Measurements from ENCODE around the gene MAGI2. TPM values are rescaled to one million over a fixed set of nuclear protein-coding genes. Genes with fewer than 3 reads are reported as not detected.

Gene MAGI2
- total RNA-seq, 2 donors from 2014 or later: 10.3 to 19.2 TPM

GRCh38 chr7:78594156-78594555 lies 859.3 kb downstream of the MAGI2 start:
- Histone ChIP-seq H3K4me3 (ENCODE audit: low read length) (no peak overlapping the region), H3K27ac (ENCODE audit: low read depth, low read length) (peak overlapping the region; percentile 88), H3K36me3 (ENCODE audit: control insufficient read depth, insufficient read depth, low read length) (no peaks in the 10 kb centered on the region), H3K4me1 (ENCODE audit: control insufficient read depth, insufficient read depth, low read length) (no peaks in the 10 kb centered on the region), H3K27me3 (ENCODE audit: control insufficient read depth, insufficient read depth, low read length, poor library complexity, severe bottlenecking) (no peaks in the 10 kb centered on the region), H3K9ac (ENCODE audit: extremely low read depth, low read length, poor library complexity, severe bottlenecking) (no peak overlapping the region), H3K9me3 (ENCODE audit: control insufficient read depth, low read length) (no peaks in the 10 kb centered on the region)
- Mint-ChIP-seq H3K27me3 (ENCODE audit: insufficient read depth) (no peaks in the 10 kb centered on the region), H3K9me3 (no peaks in the 10 kb centered on the region), H3K4me1 (no peaks in the 10 kb centered on the region), H3K4me3 (no peak overlapping the region), H3K36me3 (ENCODE audit: low read depth) (peaks cover 3% of the 10 kb centered on the region), H3K27ac (no peak overlapping the region)
- DNase-seq: no peak
- WGBS, 2 experiments (ENCODE audit: insufficient coverage in 1 of 2, insufficient read length in 1 of 2): 88% methylated on average over 3 of the region's 3 CpGs; no CpG with 5 or more reads in 1 of the 2 experiments
- no peak for TF ChIP-seq CTCF (conservative IDR thresholded peaks at IDR 0.05)

GRCh38 chr7:78588393-78588792 lies 865.1 kb downstream of the MAGI2 start:
- Histone ChIP-seq H3K27ac (ENCODE audit: low read depth, low read length) (no peak overlapping the region), H3K27me3 (ENCODE audit: control insufficient read depth, insufficient read depth, low read length, poor library complexity, severe bottlenecking) (no peaks in the 10 kb centered on the region), H3K4me1 (ENCODE audit: control insufficient read depth, insufficient read depth, low read length) (peaks cover 4% of the 10 kb centered on the region), H3K36me3 (ENCODE audit: control insufficient read depth, insufficient read depth, low read length) (no peaks in the 10 kb centered on the region), H3K9ac (ENCODE audit: extremely low read depth, low read length, poor library complexity, severe bottlenecking) (no peak overlapping the region), H3K9me3 (ENCODE audit: control insufficient read depth, low read length) (no peaks in the 10 kb centered on the region), H3K4me3 (ENCODE audit: low read length) (no peak overlapping the region)
- no peak overlapping the region for H3K27ac Mint-ChIP-seq
- no peaks in the 10 kb centered on the region for H3K9me3 Mint-ChIP-seq
- H3K4me3 Mint-ChIP-seq: no peak overlapping the region
- no peaks in the 10 kb centered on the region for H3K27me3 Mint-ChIP-seq (ENCODE audit: insufficient read depth)
- peak; percentile 53 for DNase-seq
- peaks cover 6% of the 10 kb centered on the region for H3K36me3 Mint-ChIP-seq (ENCODE audit: low read depth)
- no peak for TF ChIP-seq CTCF (conservative IDR thresholded peaks at IDR 0.05)
- 96% methylated on average over 1 of the region's 1 CpG; no CpG with 5 or more reads in 1 of the 2 experiments for WGBS, 2 experiments (ENCODE audit: insufficient coverage in 1 of 2, insufficient read length in 1 of 2)
- H3K4me1 Mint-ChIP-seq: peaks cover 36% of the 10 kb centered on the region

- Histone ChIP-seq H3K36me3 (ENCODE audit: control insufficient read depth, insufficient read depth, low read length) (no peaks in the 10 kb centered on the region), H3K9ac (ENCODE audit: extremely low read depth, low read length, poor library complexity, severe bottlenecking) (no peak overlapping the region), H3K9me3 (ENCODE audit: control insufficient read depth, low read length) (no peaks in the 10 kb centered on the region), H3K27ac (ENCODE audit: low read depth, low read length) (no peak overlapping the region), H3K4me3 (ENCODE audit: low read length) (no peak overlapping the region), H3K27me3 (ENCODE audit: control insufficient read depth, insufficient read depth, low read length, poor library complexity, severe bottlenecking) (no peaks in the 10 kb centered on the region), H3K4me1 (ENCODE audit: control insufficient read depth, insufficient read depth, low read length) (peaks cover 4% of the 10 kb centered on the region)
- no peak for DNase-seq
- H3K9me3 Mint-ChIP-seq: no peaks in the 10 kb centered on the region
- peaks cover 36% of the 10 kb centered on the region for H3K4me1 Mint-ChIP-seq
- WGBS, 2 experiments (ENCODE audit: insufficient coverage in 1 of 2, insufficient read length in 1 of 2): 91 to 100% methylated on average over 2 to 5 of the region's 5 CpGs
- TF ChIP-seq CTCF (conservative IDR thresholded peaks at IDR 0.05): peak; percentile 69
- H3K27me3 Mint-ChIP-seq (ENCODE audit: insufficient read depth): no peaks in the 10 kb centered on the region
- peaks cover 6% of the 10 kb centered on the region for H3K36me3 Mint-ChIP-seq (ENCODE audit: low read depth)
- H3K4me3 Mint-ChIP-seq: no peak overlapping the region
- H3K27ac Mint-ChIP-seq: no peak overlapping the region
Measured at GRCh38 chr7:78587443-78588044, 865.9 kb downstream of the MAGI2 start.
